ENCODE data around the gene SYT8. TPM values are rescaled to one million over a fixed set of nuclear protein-coding genes. Genes with fewer than 3 reads are reported as not detected.

The SYT8 gene
- total and polyA plus RNA-seq, 2 of the 8 experiments (the other 6 are each of a cell fraction or from before 2014, with no cell fraction given) = not detected

DNA sequence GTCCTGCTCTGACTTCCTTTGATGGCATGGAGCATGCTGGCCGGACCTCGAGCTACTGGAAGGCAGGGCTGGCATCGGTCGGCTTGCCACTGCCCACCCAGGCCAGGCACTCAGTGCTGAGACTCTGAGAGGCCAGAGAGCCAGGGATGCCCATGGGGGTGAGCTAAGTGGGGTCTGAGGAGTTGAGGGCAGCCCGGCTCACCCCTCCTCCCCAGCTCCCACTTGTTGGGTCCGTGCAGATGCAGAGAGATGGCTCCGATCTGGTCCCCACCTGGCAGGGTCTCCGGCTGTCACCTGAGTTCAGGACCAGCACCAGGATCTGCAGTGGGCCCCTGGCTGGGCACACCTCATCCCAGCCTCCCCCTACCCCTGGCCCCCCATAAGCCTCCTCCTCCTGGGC, 31.4 kb downstream of the SYT8 start (continued):
- TF ChIP-seq HDAC6 (IDR thresholded peaks at IDR 0.05; ENCODE audit: low read depth, low read length) = no peak
- no peak for TF ChIP-seq CBX5 (IDR thresholded peaks at IDR 0.05; ENCODE audit: low read depth, low read length)
- no peak for TF ChIP-seq EGR1 (IDR thresholded peaks at IDR 0.05; ENCODE audit: borderline replicate concordance, low read depth, low read length)
- TF ChIP-seq, protein P1, sequence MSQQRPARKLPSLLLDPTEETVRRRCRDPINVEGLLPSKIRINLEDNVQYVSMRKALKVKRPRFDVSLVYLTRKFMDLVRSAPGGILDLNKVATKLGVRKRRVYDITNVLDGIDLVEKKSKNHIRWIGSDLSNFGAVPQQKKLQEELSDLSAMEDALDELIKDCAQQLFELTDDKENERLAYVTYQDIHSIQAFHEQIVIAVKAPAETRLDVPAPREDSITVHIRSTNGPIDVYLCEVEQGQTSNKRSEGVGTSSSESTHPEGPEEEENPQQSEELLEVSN (IDR thresholded peaks at IDR 0.05) = no peak
- TF ChIP-seq TAF1 (IDR thresholded peaks at IDR 0.05; ENCODE audit: low read depth, low read length) = no peak
- no peak for TF ChIP-seq FOSL1 (IDR thresholded peaks at IDR 0.05; ENCODE audit: insufficient read depth, low read depth, low read length)
- TF ChIP-seq, protein P2, sequence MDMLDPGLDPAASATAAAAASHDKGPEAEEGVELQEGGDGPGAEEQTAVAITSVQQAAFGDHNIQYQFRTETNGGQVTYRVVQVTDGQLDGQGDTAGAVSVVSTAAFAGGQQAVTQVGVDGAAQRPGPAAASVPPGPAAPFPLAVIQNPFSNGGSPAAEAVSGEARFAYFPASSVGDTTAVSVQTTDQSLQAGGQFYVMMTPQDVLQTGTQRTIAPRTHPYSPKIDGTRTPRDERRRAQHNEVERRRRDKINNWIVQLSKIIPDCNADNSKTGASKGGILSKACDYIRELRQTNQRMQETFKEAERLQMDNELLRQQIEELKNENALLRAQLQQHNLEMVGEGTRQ (IDR thresholded peaks at IDR 0.05; ENCODE audit: low read length) = no peak
- TF ChIP-seq SP1 (IDR thresholded peaks at IDR 0.05; ENCODE audit: low read depth, low read length) = no peak
